ENCODE results near the gene GOPC.

Gene GOPC

GRCh38 chr6:117619178-117619577, 16.9 kb upstream of the GOPC start:
- no peak overlapping the region for H3K27ac ChIP-seq
- no peak for TF ChIP-seq CTCF (conservative IDR thresholded peaks at IDR 0.05)
- TF ChIP-seq ZFX (IDR thresholded peaks at IDR 0.05) = no peak

DNA sequence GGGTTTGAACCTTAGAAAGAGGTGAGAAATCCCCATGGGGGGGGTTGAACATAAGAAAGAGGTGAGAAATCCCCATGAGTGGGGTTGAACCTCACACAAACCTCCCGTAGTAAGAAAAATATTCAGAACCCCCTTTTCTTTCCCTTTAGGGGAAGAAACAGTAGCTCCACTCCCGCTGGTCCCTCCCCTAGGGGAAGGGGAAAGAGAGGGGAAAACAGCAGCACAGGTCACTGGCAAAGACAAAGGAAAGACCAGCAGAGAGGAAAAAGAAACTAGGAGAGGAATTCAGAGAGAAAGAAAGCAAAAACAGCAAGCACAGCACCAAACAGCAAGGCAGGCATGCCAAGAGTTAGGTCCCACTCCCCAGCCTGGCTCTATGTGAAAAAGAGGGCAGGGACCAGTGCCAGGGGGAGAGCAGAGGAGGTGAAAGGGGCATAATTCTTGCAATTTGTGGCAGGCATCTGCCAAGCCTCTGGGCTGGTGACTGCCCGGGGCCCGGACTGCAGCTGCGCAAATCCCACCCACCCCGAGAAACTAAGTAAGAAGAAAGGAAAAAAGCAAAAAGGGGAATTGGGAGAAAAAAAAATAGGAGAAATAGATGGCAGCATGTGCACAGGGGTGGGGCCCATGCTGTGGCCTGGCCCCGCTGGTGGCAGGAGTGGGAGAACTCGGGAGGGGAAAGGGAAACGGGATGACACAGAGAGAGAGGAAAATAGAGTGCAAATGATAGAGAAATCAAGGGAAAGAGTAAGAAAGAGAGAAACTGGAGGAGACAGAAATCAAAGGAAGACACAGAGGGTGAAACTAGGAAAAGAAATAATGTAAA, 15.1 kb upstream of the GOPC start:
- H3K27ac ChIP-seq = no peak overlapping the region
- no peak for TF ChIP-seq CTCF (conservative IDR thresholded peaks at IDR 0.05)
- no peak for TF ChIP-seq ZFX (IDR thresholded peaks at IDR 0.05)

DNA sequence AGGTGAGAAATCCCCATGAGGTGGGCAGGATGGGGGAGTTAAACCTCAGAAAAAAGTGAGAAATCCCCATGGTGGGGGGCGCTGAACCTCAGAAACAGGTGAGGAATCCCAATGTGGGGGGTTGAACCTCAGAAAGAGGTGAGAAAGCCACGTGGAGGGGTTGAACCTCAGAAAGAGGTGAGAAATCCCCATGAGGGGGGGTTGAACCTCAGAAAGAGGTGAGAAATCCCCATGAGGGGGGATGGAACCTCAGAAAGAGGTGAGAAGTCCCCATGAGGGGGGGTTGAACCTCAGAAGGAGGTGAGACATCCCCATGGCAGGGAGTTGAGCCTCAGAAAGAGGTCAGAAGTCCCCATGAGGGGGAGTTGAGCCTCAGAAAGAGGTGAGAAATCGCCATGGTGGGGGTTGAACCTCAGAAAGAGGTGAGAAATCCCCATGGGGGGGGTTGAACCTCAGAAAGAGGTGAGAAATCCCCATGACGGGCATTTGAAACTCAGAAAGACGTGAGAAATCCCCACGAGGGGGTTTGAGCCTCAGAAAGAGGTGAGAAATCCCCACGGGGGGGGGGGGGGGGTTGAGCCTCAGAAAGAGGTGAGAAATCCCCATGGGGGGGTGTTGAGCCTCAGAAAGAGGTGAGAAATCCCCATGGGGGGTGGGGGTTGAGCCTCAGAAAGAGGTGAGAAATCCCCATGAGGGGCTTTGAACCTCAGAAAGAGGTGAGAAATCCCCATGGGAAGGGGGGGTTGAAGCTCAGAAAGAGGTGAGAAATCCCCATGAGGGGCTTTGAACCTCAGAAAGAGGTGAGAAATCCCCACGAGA, 14.3 kb upstream of the GOPC start:
- no peak overlapping the region for H3K27ac ChIP-seq
- no peak for TF ChIP-seq ZFX (IDR thresholded peaks at IDR 0.05)
- no peak for TF ChIP-seq CTCF (conservative IDR thresholded peaks at IDR 0.05)

- TF ChIP-seq CTCF (conservative IDR thresholded peaks at IDR 0.05) (no peak), ZFX (IDR thresholded peaks at IDR 0.05) (no peak)
- no peak overlapping the region for H3K27ac ChIP-seq
These were observed 13.6 kb upstream of the GOPC start for GRCh38 chr6:117615750-117616390.

- H3K27ac ChIP-seq = no peak overlapping the region
- TF ChIP-seq CTCF (conservative IDR thresholded peaks at IDR 0.05) (no peak), ZFX (IDR thresholded peaks at IDR 0.05) (no peak)
These were observed 11.7 kb upstream of the GOPC start for GRCh38 chr6:117613920-117614560.

- no peak overlapping the region for H3K27ac ChIP-seq
- no peak for TF ChIP-seq ZFX (IDR thresholded peaks at IDR 0.05)
- TF ChIP-seq CTCF (conservative IDR thresholded peaks at IDR 0.05) = no peak
These were observed 5.2 kb upstream of the GOPC start for GRCh38 chr6:117607511-117607910.

All from C4-2B (cell line).